K562 (cell line): ENCODE data around the gene SAFB. TPM values are rescaled to one million over a fixed set of nuclear protein-coding genes. Genes with fewer than 3 reads are reported as not detected.

Experiments
- ATAC-seq: fragments of 200-7000 bp; cut with Tn5 transposase; 3 replicates; pipeline ENCODE4 v1.9.1; 2020; ENCODE audit warnings: moderate library complexity
- BruUV-seq: library from RNA; stranded (reverse); fragments of 400-500 nt; replicated peaks from 2 replicates; lab custom pipeline; 2021; lab: Mats Ljungman, UMichigan
- CTCF ChIA-PET: fragments of 300-600 bp; formaldehyde crosslinking; extraction: SDS; loops from one replicate; lab custom pipeline; 2021; ENCODE audit warnings: low intra/inter-chr PET ratio; lab: Yijun Ruan, JAX
- POLR2A ChIA-PET: fragments of 300-600, 350-650 bp; sonication (Branson Sonifier 250); formaldehyde crosslinking; extraction: SDS; loops from one replicate; lab custom pipeline; 2021; ENCODE audit warnings: antibody characterized with exemption, inconsistent platforms; lab: Yijun Ruan, JAX
- DNase-seq, 4 experiments: peaks; one replicate each; pipeline versions ENCODE4 v3.0.0 to v3.0.0-alpha.2; 2011 to 2018; ENCODE audit warnings: low spot score in 3 of 4, mixed read lengths in 3 of 4; ENCODE audit errors: extremely low read depth in 1 of 4
- FAIRE-seq: peaks from 2 replicates; lab custom pipeline; 2011; peaks lifted over from hg19 to GRCh38; lab: Jason Lieb, UNC
- H2AFZ ChIP-seq: 2 replicates; pipeline ENCODE4 v1.6.0; 2011; ENCODE audit warnings: low read depth, low read length, control low read depth, inconsistent platforms
- H3K27ac ChIP-seq: fragments of 200-600 bp; 3 replicates; pipeline ENCODE4 v1.8.0; 2011; ENCODE audit warnings: low read depth, mild to moderate bottlenecking, control low read depth, inconsistent platforms, low read length, moderate library complexity, mixed read lengths; ENCODE audit errors: extremely low read depth
- H3K27me3 ChIP-seq, 2 experiments: fragments of 300-600 bp in 1 of 2; 2 replicates in 1 of 2; 3 replicates in 1 of 2; pipeline versions ENCODE4 v1.6.0 to v1.8.0; 2011; ENCODE audit warnings: inconsistent platforms in 2 of 2, low read length in 2 of 2, mild to moderate bottlenecking in 1 of 2, mixed read lengths in 1 of 2, moderate library complexity in 1 of 2; ENCODE audit not compliant: control insufficient read depth in 2 of 2, insufficient read depth in 2 of 2
- H3K36me3 ChIP-seq: fragments of 300-600 bp; 3 replicates; pipeline ENCODE4 v1.8.0; 2011; ENCODE audit warnings: mild to moderate bottlenecking, low read length, inconsistent platforms; ENCODE audit not compliant: control insufficient read depth, insufficient read depth
- H3K4me1 ChIP-seq, 2 experiments: fragments of 200-600 bp in 1 of 2; replicated peaks in 1 of 2; 2 replicates in 1 of 2; 3 replicates in 1 of 2; pipeline versions ENCODE4 v1.5.1 to v1.8.0; 2011; ENCODE audit warnings: inconsistent platforms in 2 of 2, low read length in 2 of 2, mild to moderate bottlenecking in 1 of 2, mixed read lengths in 1 of 2, moderate library complexity in 1 of 2; ENCODE audit not compliant: control insufficient read depth in 2 of 2, insufficient read depth in 2 of 2
- H3K4me2 ChIP-seq: 2 replicates; pipeline ENCODE4 v1.6.1; 2011; ENCODE audit warnings: low read length, control low read depth, inconsistent platforms, mixed read lengths; ENCODE audit not compliant: insufficient read depth
- H3K4me3 ChIP-seq: fragments of 200-600 bp; sonication (generic), shearing (Covaris generic); 2 replicates; pipeline ENCODE4 v1.5.1; 2016; ENCODE audit warnings: control low read depth, inconsistent platforms
- H3K79me2 ChIP-seq: fragments of 200-600 bp; 3 replicates; pipeline ENCODE4 v1.8.0; 2011; ENCODE audit warnings: low read length, inconsistent platforms; ENCODE audit not compliant: control insufficient read depth, insufficient read depth
- H3K9ac ChIP-seq, 2 experiments: 2 replicates each; pipeline versions ENCODE4 v1.6.0 to v1.6.1; 2011; ENCODE audit warnings: low read depth in 2 of 2, low read length in 2 of 2, control low read depth in 1 of 2, inconsistent platforms in 1 of 2, mild to moderate bottlenecking in 1 of 2, mixed read lengths in 1 of 2; ENCODE audit not compliant: insufficient read depth in 1 of 2
- H3K9me1 ChIP-seq: one replicate; pipeline ENCODE4 v1.6.0; 2011; ENCODE audit warnings: inconsistent platforms, mild to moderate bottlenecking, low read length, moderate library complexity; ENCODE audit not compliant: control insufficient read depth, insufficient read depth
- H3K9me3 ChIP-seq: replicated peaks from 2 replicates; pipeline ENCODE4 v1.5.1; 2011; ENCODE audit warnings: low read depth, low read length, inconsistent platforms; ENCODE audit not compliant: control insufficient read depth, insufficient read depth
- H4K20me1 ChIP-seq: replicated peaks from 2 replicates; pipeline ENCODE4 v1.6.1; 2011; ENCODE audit warnings: low read length, inconsistent platforms, mixed read lengths; ENCODE audit not compliant: control insufficient read depth, insufficient read depth
- CBFB ChIP-seq: sonication (generic); formaldehyde crosslinking; IDR thresholded peaks from 2 replicates; pipeline ENCODE4 v1.4.0; 2020; ENCODE audit warnings: mild to moderate bottlenecking, missing genetic modification reagents
- CTBP1 ChIP-seq: fragments of 450-650 bp; IDR thresholded peaks from 2 replicates; pipeline ENCODE4 v1.6.1; 2016; ENCODE audit warnings: borderline replicate concordance
- FOXK2 ChIP-seq, 2 experiments: fragments of 450-650 bp; IDR thresholded peaks in 1 of 2; conservative IDR thresholded peaks in 1 of 2; 2 replicates each; pipeline ENCODE4 v1.6.1; 2016; ENCODE audit warnings: low read depth in 2 of 2, mild to moderate bottlenecking in 1 of 2
- KDM1A ChIP-seq, 2 experiments: fragments of 450-650 bp; IDR thresholded peaks; 2 replicates each; pipeline ENCODE4 v1.6.1; 2016; ENCODE audit warnings: mild to moderate bottlenecking in 2 of 2
- NEUROD1 ChIP-seq: fragments of 150-350 bp; IDR thresholded peaks from 2 replicates; pipeline ENCODE4 v1.6.1; 2014; ENCODE audit warnings: borderline replicate concordance, low read length, low read depth; ENCODE audit not compliant: partially characterized antibody
- NR3C1 ChIP-seq: sonication (generic); formaldehyde crosslinking; IDR thresholded peaks from 2 replicates; pipeline ENCODE4 v1.8.1; 2022; ENCODE audit warnings: missing genetic modification reagents
- PHB ChIP-seq: fragments of 250-450 bp; sonication (Bioruptor Pico); IDR thresholded peaks from 2 replicates; pipeline ENCODE4 v1.5.0; 2021
- PKNOX1 ChIP-seq: fragments of 450-650 bp; IDR thresholded peaks from 2 replicates; pipeline ENCODE4 v1.6.1; 2016
- SMARCA4 ChIP-seq: fragments of 450-650 bp; IDR thresholded peaks from 2 replicates; pipeline ENCODE4 v1.6.1; 2016
- SPI1 ChIP-seq: IDR thresholded peaks from 2 replicates; pipeline ENCODE4 v1.6.1; 2011; ENCODE audit warnings: low read depth, low read length, control low read depth, borderline replicate concordance
- ZBTB33 ChIP-seq: sonication (generic); formaldehyde crosslinking; IDR thresholded peaks from 2 replicates; pipeline ENCODE4 v1.8.1; 2023; ENCODE audit warnings: mild to moderate bottlenecking, missing genetic modification reagents
- WGBS: fragments of 100-300 bp; shearing (Covaris generic); methylation state at CpG from one replicate; pipeline ENCODE4 v1.1.6; 2016; ENCODE audit warnings: low coverage, mixed read lengths; ENCODE audit not compliant: insufficient coverage; ENCODE audit errors: missing lambda C conversion rate; 5-methylcytosine and 5-hydroxymethylcytosine counted together
- in situ Hi-C: fragments of 300-500 bp; cut with MboI; formaldehyde crosslinking; loops from 4 replicates; pipeline ENCODE4 v1.15.0; 2018; ENCODE audit warnings: inconsistent platforms, mixed read lengths
- intact Hi-C: fragments of 100-400 bp; cut with micrococcal nuclease; formaldehyde crosslinking; loops from 2 replicates; pipeline ENCODE4 v1.14.2; 2022
- polyA plus RNA-seq, 8 experiments: library from polyadenylated mRNA; depleted of rRNA in 4 of 8; stranded (reverse) in 5 of 8; unstranded in 3 of 8; fragments of >200 nt; fragmentation: Nextera tagmentation in 2 of 8; fragmentation: Illumina TruSeq in 1 of 8; extraction: Ambion mirVana in 2 of 8; extraction: Trizol in 1 of 8; gene quantifications; 2 replicates each; pipeline versions ENCODE4 v1.2.1 to v1.2.3, GENCODE V29; 2011 to 2014; ENCODE audit warnings: inconsistent platforms in 1 of 8, missing spikeins in 1 of 8
- total RNA-seq, 7 experiments: library from RNA; depleted of rRNA in 6 of 7; stranded (reverse); fragments of >200 nt in 6 of 7; fragmentation: Illumina TruSeq in 2 of 7; extraction: Trizol in 2 of 7; gene quantifications; 2 replicates each; pipeline versions ENCODE4 v1.2.1 to v1.2.3, GENCODE V29; 2011 to 2021; ENCODE audit warnings: low replicate concordance in 1 of 7

Gene SAFB
- total and polyA plus RNA-seq, 9 of the 15 experiments (the other 6 are each of a cell fraction or from before 2014, with no cell fraction given): 1.1 to 151 (median 83.1) TPM

GRCh38 chr19:5624018-5624663 lies 1.3 kb downstream of the SAFB start (continued):
- no peak for TF ChIP-seq ZBTB33
- 0 out of 2 replicates have a peak, but pooled peaks have one; percentile 23 for TF ChIP-seq NR3C1
- no peak for TF ChIP-seq NEUROD1
- no peak for TF ChIP-seq CTBP1

- H4K20me1 ChIP-seq: peaks cover 51% of the 10 kb centered on the region; the same call in 1 of the 2 replicates
- no peak for DNase-seq
- H3K9me1 ChIP-seq: peaks cover 12% of the 10 kb centered on the region
- BruUV-seq: no TSS peak
- H3K4me2 ChIP-seq: peak overlapping the region; percentile 90
- no peaks in the 10 kb centered on the region for H3K9me3 ChIP-seq
- TF ChIP-seq SPI1: 0 out of 2 replicates have a peak, but pooled peaks have one; percentile 12
- TF ChIP-seq CBFB (CRISPR knock-in tag): no peak
- 0 out of 4 replicates have a peak, but pooled peaks of 1 of the 2 experiments have one; percentile 10 for TF ChIP-seq FOXK2 (conservative IDR thresholded peaks at IDR 0.05 in 1 of 2, IDR thresholded peaks at IDR 0.05 in 1 of 2; ENCODE audit: low read depth in 2 of 2)
- TF ChIP-seq PKNOX1: 0 out of 2 replicates have a peak, but pooled peaks have one; percentile 19
- no peak for TF ChIP-seq PHB (CRISPR knock-in tag)
- TF ChIP-seq KDM1A (IDR thresholded peaks at IDR 0.05): peak; percentile 46 to 53; a peak in 2 of 4 replicates
- 0 out of 2 replicates have a peak, but pooled peaks have one; percentile 11 for TF ChIP-seq SMARCA4
- TF ChIP-seq, all 486 proteins: peak for 5
- H3K36me3 ChIP-seq: peaks cover 73% of the 10 kb centered on the region
- ATAC-seq (no peak), FAIRE-seq (no peak)
- H3K4me1 ChIP-seq: peaks cover 33 to 56% of the 10 kb centered on the region in 2 experiments
- in situ Hi-C loops (no loop called here), intact Hi-C loops (loop anchor here (10.0 kb wide), 1 partner anchor 60 kb away; the partner anchor contains the start of genes HSD11B1L and MICOS13)
- ChIA-PET POLR2A (interaction anchor here (0.6 to 3.1 kb wide), 3 partner anchors 9 to 36 kb away, joined by 3 to 27 read pairs (median 11); no protein-coding TSS in a partner anchor), CTCF (interaction anchor here (0.6 kb wide), 1 partner anchor 336 kb away, joined by 4 read pairs; no protein-coding TSS in a partner anchor)
- peak overlapping the region; percentile 82 for H3K4me3 ChIP-seq
- peak overlapping the region; percentile 86 to 99 for H3K9ac ChIP-seq
- H3K27me3 ChIP-seq: no peaks in the 10 kb centered on the region
- peaks cover 100% of the 10 kb centered on the region for H3K79me2 ChIP-seq
- no peak overlapping the region for H2AFZ ChIP-seq
- 18% methylated on average over 7 of the region's 8 CpGs for WGBS
- peak overlapping the region; percentile 97; the same call in 1 of the 3 replicates for H3K27ac ChIP-seq
Observed at GRCh38 chr19:5624741-5625278, 1.9 kb downstream of the SAFB start.
